ENCODE results near the gene C16orf74.
A peak's percentile ranks its signal among the peaks of the same experiment; 100 is the strongest.

Gene C16orf74

DNA sequence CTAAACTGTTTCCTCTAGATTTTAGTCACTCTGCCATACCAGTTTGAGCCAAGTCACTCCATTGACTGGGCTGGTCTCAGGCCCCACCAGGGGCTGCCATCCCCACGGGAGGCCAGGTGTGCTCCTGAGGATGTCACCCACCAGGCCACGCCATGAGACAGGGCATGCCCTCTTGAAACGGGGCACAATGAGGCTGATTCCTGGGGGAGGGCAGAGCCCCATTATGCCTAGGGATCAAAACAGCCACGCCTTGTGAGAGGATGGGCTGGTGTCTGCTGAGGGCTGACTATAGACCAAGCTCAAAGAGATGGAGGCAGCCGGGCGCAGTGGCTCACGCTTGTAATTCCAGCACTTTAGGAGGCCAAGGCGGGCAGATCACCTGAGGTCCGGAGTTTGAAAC is 83.6 kb downstream of the C16orf74 start:
- H3K9me3 Mint-ChIP-seq, result no peaks in the 10 kb centered on the region
- H3K27me3 Mint-ChIP-seq, result no peaks in the 10 kb centered on the region
- no peak overlapping the region for H3K27ac Mint-ChIP-seq
- peaks cover 27% of the 10 kb centered on the region for H3K36me3 Mint-ChIP-seq
- no peak overlapping the region for H3K4me3 Mint-ChIP-seq
- no peak for DNase-seq
- CTCF ChIA-PET, result interaction anchor here (0.9 kb wide), 1 partner anchor 9 kb away, joined by 3 read pairs; no protein-coding TSS in a partner anchor
- no peaks in the 10 kb centered on the region for H3K4me1 Mint-ChIP-seq

DNA sequence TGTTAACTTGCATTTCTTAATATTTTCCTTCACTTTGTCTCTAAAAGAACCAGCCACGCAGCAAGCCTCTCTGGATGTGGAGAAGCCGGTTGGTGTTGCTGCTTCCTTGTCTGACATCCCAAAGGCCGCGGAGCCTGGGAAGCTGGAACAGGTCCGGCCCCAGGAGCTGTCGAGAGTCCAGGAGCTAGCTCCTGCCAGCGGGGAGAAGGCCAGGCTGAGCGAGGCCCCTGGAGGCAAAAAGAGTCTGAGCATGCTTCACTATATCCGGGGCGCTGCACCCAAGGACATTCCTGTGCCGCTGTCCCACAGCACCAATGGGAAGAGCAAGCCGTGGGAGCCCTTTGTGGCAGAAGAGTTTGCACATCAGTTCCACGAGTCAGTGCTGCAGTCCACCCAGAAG is 85.0 kb downstream of the C16orf74 start:
- CTCF ChIA-PET, result interaction anchor here (1.2 kb wide), 1 partner anchor 53 kb away, joined by 3 read pairs; no protein-coding TSS in a partner anchor
- H3K36me3 Mint-ChIP-seq, result peaks cover 26% of the 10 kb centered on the region
- no peaks in the 10 kb centered on the region for H3K9me3 Mint-ChIP-seq
- H3K27ac Mint-ChIP-seq, result peak overlapping the region; percentile 24
- no peaks in the 10 kb centered on the region for H3K27me3 Mint-ChIP-seq
- no peaks in the 10 kb centered on the region for H3K4me1 Mint-ChIP-seq
- no peak for DNase-seq
- no peak overlapping the region for H3K4me3 Mint-ChIP-seq

DNA sequence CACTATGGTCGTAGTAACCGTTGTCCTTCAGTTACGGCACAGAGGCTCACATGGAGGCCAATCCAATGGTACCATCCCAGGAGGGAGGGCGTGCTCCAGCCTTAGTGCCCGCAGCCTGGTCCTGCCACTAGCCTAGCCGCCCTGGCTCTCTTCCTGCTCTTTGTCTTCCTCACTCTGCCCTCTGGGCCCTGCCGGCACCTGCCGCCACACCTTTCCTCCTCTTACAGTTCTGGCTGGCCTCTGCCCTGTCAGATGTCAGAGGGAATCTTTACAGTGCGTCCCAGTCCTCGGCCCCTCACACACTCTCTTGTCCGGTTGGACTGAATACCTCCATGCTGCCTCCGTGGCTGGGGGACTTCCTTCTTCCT is 85.5 kb downstream of the C16orf74 start:
- Mint-ChIP-seq H3K4me3 (no peak overlapping the region), H3K27ac (no peak overlapping the region), H3K27me3 (no peaks in the 10 kb centered on the region), H3K4me1 (no peaks in the 10 kb centered on the region), H3K36me3 (peaks cover 21% of the 10 kb centered on the region), H3K9me3 (no peaks in the 10 kb centered on the region)
- CTCF ChIA-PET, result interaction anchor here (1.2 kb wide), 1 partner anchor 54 kb away, joined by 3 read pairs; no protein-coding TSS in a partner anchor
- no peak for DNase-seq

DNA sequence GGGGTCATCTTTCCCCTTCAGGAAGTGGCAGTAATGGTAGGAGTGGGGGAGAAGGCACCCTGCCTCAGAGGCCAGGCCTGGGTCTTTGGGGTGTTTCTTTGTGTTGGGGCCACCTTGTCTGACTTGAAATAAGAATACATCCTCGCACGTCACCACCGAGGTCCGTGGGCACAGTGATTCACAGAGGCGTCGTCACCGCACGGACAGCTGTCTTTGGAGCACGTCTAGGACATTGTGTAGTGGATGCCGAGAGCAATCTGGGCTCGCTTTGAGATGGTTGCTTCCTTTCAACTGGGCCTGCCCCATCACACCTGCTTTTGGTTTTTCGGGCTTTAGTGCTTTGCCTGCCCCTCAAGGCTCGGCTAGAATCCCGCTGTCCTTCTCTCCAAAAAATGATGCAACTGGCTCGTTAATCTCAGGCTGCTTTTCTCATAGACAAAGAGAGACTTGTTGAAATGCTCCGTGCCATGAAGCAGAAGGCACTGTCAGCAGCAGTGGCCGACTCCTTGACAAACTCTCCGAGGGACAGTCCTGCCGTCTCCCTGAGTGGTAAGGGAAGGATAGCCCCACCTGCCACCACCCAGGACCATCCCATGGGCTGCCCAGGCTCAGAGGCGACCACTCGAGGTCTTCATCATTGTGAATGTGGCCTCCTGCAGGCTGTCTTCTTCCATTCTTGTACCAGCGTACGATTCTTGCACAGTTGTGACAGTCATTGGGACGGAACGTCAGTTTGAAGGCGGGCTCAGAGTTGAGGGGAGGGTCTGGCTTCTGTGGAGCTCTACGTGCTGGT is 86.1 kb downstream of the C16orf74 start:
- Mint-ChIP-seq H3K9me3 (no peaks in the 10 kb centered on the region), H3K36me3 (peaks cover 18% of the 10 kb centered on the region), H3K27ac (peak overlapping the region; percentile 37), H3K4me3 (no peak overlapping the region), H3K4me1 (no peaks in the 10 kb centered on the region), H3K27me3 (no peaks in the 10 kb centered on the region)
- DNase-seq, result no peak
- CTCF ChIA-PET, result no interaction called here

DNA sequence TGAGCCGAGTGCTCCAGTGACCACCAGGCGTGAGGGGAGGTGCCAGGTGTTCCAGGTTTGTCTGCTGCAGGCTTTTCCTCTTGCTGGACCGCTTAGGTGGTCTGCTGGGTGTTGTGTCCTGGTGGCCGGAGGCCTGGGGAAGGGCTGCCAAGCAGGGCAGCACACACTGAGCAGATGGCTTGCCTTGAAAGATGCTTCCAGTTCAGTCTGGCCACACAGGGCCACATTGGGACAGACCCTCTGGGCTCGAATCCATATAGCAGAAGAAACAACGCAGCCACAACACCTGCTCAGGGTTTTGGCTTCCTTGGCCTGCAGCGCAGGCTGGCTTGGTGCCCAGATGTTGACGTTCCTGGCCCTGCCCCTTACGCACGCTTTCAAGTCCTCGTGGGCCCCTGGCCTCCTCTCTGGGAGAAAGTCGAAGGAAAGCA is 87.0 kb downstream of the C16orf74 start:
- peaks cover 12% of the 10 kb centered on the region for H3K36me3 Mint-ChIP-seq
- no peak overlapping the region for H3K27ac Mint-ChIP-seq
- H3K4me1 Mint-ChIP-seq, result no peaks in the 10 kb centered on the region
- no peaks in the 10 kb centered on the region for H3K27me3 Mint-ChIP-seq
- no peaks in the 10 kb centered on the region for H3K9me3 Mint-ChIP-seq
- H3K4me3 Mint-ChIP-seq, result no peak overlapping the region
- CTCF ChIA-PET, result no interaction called here
- DNase-seq, result no peak

DNA sequence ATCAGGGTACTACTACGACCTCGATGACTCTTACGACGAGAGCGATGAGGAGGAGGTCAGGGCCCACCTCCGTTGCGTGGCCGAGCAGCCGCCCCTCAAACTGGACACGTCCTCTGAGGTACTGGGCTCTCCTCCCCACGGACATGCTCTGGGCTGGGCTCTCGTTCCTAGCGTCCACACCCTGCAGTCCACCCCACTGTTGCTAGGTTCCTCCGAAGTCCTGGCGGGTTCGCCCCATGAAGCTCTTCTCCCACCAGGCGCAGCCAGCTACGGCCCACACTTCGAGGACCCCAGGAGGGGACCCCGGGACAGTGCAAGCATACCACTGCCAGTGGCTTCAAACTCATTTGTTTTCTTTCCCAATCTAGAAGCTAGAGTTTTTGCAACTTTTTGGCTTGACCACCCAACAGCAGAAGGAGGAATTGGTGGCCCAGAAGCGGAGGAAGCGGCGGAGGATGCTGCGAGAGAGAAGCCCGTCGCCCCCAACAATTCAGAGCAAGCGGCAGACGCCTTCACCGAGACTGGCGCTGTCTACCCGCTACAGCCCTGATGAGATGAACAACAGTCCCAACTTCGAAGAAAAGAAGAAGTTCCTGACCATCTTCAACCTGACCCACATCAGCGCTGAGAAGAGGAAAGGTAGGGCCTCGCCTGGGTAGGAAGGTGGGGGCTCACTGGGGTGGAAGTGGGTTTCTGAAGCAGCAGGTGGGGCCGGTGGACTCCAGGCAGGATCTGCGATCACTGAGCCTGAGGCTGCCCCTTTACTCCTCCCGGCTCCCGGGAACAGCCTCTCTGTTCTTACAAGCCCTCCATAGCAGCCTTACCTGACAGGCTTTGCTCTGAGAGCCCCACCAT is 87.7 kb downstream of the C16orf74 start:
- Mint-ChIP-seq H3K27me3 (no peaks in the 10 kb centered on the region), H3K4me1 (no peaks in the 10 kb centered on the region), H3K4me3 (no peak overlapping the region), H3K9me3 (no peaks in the 10 kb centered on the region), H3K36me3 (peaks cover 12% of the 10 kb centered on the region), H3K27ac (no peak overlapping the region)
- DNase-seq, result no peak
- CTCF ChIA-PET, result no interaction called here

DNA sequence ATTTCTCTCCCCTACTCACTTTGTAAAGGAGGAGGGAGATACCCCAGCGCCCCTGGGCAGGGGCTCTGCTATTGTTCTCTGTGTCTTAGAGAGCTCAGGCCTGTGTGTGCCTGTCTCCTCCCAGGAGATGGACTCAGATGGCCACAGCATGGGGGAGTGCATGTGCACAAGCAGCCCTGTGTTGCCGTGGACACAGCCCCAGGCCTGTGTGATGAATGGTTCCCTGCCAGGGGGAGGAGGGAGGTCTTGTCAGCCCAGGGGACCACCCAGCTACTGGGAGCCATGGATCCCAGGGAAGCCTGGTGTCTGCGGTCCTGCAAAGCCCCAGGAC is 88.4 kb downstream of the C16orf74 start:
- no peak for DNase-seq
- CTCF ChIA-PET, result no interaction called here
- Mint-ChIP-seq H3K4me3 (no peak overlapping the region), H3K27ac (no peak overlapping the region), H3K4me1 (no peaks in the 10 kb centered on the region), H3K36me3 (peaks cover 9% of the 10 kb centered on the region), H3K27me3 (no peaks in the 10 kb centered on the region), H3K9me3 (no peaks in the 10 kb centered on the region)

DNA sequence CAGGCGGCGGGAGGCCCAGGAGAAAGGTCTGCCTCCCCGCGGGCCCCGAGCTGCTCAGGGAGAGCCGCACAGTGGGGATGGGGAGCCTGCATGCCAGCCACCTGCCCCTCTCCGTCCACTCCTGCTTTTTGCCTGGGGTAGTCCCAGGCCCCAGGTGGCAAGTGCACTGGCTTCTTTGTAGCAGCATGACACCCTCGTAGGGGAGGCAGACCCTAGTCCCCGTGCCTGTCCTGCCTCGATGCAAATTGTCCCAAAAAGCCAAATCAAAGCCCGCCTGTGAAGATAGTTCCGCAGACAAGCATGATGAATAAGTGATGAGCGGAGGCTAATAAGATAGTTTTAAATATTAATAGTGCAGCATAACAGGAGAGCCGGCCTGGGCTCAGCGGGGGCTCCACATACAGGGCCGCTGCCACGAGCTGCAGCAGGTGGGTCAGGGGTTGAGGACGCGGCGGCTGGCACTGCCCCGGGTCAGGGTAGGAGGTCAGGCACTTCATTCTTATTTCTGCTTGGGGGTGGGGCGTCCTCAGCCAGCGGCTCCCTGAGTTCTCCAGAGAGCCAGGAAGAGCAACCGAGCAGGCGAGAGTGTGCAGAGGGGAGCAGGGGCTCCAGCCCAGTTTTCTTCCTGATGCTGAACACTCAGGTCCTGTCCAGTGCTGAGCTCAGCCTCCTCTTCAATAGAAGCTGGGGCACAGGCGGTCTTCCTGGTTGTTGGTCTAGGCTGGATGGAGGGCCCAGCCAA is 89.0 kb downstream of the C16orf74 start:
- Mint-ChIP-seq H3K27me3 (no peaks in the 10 kb centered on the region), H3K36me3 (peaks cover 8% of the 10 kb centered on the region), H3K4me3 (no peak overlapping the region), H3K27ac (no peak overlapping the region), H3K9me3 (no peaks in the 10 kb centered on the region), H3K4me1 (no peaks in the 10 kb centered on the region)
- CTCF ChIA-PET, result interaction anchor here (4.7 kb wide), 1 partner anchor 55 kb away, joined by 44 read pairs; no protein-coding TSS in a partner anchor
- no peak for DNase-seq

DNA sequence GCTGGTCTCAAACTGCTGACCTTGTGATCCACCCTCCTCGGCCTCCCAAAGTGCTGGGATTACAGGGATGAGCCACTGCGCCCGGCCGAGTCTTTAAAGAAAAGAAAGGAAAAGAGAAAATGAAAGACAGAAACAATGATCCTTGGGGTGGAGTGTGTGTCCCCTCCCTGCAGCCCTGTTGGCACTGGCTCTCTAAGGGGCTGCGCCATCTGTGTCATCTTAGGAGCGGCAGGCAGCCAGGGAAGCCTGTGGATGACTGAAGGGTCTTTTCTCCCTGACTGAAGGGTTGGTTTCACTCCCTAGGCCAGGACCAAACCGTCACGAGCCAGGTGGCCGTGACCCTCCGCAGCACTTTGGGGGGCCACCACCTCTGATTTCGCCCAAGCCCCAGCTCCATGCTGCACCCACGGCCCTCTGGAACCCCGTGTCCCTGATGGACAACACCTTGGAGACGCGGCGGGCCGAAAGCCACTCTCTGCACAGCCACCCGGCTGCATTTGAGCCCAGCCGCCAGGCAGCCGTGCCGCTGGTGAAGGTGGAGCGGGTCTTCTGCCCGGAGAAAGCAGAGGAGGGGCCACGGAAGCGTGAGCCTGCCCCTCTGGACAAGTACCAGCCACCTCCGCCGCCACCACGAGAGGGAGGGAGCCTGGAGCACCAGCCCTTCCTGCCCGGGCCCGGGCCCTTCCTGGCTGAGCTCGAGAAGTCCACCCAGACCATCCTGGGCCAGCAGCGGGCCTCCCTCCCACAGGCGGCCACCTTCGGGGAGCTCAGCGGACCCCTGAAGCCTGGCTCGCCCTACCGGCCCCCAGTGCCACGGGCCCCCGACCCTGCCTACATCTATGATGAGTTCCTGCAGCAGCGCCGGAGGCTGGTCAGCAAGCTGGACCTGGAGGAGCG is 89.8 kb downstream of the C16orf74 start:
- Mint-ChIP-seq H3K27ac (no peak overlapping the region), H3K36me3 (peaks cover 11% of the 10 kb centered on the region), H3K27me3 (no peaks in the 10 kb centered on the region), H3K9me3 (no peaks in the 10 kb centered on the region), H3K4me1 (no peaks in the 10 kb centered on the region), H3K4me3 (no peak overlapping the region)
- CTCF ChIA-PET, result interaction anchor here (0.9 to 4.7 kb wide), 3 partner anchors 14 to 56 kb away, joined by 3 to 44 read pairs (median 4); no protein-coding TSS in a partner anchor
- no peak for DNase-seq

DNA sequence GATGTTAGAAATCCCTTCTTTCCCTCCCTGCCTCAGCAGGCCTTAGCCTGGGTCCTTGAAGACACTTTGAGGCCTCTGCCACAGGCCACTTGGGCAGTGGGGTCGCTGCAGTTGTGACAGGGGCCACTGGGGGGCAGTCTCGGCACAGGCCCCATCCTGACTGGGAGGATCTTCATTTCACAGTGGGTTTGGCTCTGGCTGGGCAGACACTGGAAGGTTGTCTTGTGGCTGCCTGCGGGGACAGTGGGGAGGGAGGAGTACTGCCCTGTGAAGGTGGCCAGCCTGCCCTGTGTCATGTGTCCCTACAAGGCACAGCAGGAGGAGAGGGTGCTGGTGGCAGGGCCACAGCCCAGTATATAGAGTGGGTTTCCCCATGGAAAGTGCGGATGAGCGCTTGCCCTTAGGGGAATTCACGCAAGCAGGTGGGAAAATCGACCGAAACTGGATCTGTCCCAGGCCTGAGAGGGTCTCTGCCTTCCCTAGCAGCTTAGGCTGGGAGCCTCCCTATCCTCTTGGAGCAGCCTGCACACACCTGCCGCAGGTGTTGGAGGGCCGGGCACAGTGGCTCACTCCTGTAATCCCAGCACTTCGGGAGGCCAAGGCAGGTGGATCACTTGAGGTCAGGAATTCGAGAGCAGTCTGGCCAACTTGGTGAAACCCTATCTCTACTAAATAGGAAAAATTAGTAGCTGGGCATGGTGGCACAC is 90.9 kb downstream of the C16orf74 start:
- no peak overlapping the region for H3K4me3 Mint-ChIP-seq
- H3K36me3 Mint-ChIP-seq, result peaks cover 9% of the 10 kb centered on the region
- CTCF ChIA-PET, result interaction anchor here (0.6 to 4.7 kb wide), 10 partner anchors 11 to 95 kb away, joined by 3 to 44 read pairs (median 4); no protein-coding TSS in a partner anchor
- peak overlapping the region; percentile 19 for H3K27ac Mint-ChIP-seq
- H3K9me3 Mint-ChIP-seq, result no peaks in the 10 kb centered on the region
- DNase-seq, result peak; percentile 80
- H3K27me3 Mint-ChIP-seq, result no peaks in the 10 kb centered on the region
- H3K4me1 Mint-ChIP-seq, result no peaks in the 10 kb centered on the region

DNA sequence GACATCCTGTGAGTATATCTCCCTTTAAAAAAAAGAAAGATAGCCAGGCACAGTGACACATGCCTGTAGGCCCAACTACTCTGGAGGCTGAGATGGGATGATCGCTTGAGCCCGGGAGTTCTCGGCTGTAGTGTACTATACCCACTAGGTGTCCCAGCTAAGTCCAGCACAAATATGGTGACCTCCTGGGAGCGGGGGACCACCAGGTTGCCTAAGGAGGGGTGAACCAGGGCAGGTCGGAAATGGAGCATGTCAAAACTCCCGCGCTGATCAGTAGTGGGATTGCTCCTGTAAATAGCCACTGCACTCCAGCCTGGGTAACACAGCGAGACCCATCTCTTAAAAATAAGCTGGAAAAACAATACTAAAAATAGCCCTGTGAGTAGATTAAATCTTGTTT is 91.6 kb downstream of the C16orf74 start:
- H3K4me3 Mint-ChIP-seq, result no peak overlapping the region
- no peaks in the 10 kb centered on the region for H3K9me3 Mint-ChIP-seq
- CTCF ChIA-PET, result interaction anchor here (0.6 to 4.7 kb wide), 11 partner anchors 10 to 102 kb away, joined by 3 to 44 read pairs (median 5); no protein-coding TSS in a partner anchor
- no peaks in the 10 kb centered on the region for H3K27me3 Mint-ChIP-seq
- peak overlapping the region; percentile 19 for H3K27ac Mint-ChIP-seq
- H3K4me1 Mint-ChIP-seq, result no peaks in the 10 kb centered on the region
- no peak for DNase-seq
- H3K36me3 Mint-ChIP-seq, result peaks cover 5% of the 10 kb centered on the region

DNA sequence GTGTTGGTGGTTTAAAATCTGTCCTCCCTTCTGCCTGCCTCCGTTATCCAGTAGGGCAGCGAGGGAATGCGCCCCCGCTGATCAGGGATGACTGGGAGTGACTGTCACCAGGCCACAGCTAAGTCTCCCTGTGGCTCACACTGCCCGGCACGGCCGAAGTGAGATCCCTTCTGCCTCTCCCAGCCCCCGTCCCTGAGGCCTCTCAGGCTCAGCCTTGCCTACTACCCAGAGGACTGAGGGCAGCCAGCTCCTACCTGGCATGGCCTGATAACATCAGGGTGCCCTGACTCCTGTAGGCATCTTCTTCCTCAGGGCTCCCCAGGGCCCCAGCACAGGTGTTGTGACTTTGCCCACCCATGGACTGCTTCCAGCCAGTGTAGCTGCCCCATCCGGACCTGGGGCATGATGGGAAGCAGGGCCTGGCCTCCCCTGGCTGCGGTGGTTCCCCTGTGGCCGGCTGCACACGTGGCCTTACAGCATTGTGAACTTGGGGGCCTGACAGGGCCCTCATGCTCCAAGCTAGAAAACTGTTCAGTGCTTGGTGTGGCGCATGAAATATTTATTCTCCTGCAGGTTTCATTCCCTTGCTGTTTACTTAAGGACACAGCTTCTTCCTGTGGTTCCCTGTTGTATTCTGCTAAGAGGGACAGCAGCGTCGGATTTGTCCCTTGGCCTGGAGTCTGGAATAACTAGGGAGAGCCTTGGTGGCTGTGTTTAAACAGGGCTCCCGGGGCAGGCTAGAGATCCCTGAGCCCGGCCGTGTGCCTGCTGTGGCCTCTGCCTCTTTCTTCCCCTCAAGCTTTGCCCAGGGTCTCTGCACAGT is 92.2 kb downstream of the C16orf74 start:
- H3K27me3 Mint-ChIP-seq, result no peaks in the 10 kb centered on the region
- DNase-seq, result no peak
- H3K4me1 Mint-ChIP-seq, result no peaks in the 10 kb centered on the region
- CTCF ChIA-PET, result interaction anchor here (0.6 to 4.7 kb wide), 14 partner anchors 8 to 103 kb away, joined by 3 to 44 read pairs (median 4); no protein-coding TSS in a partner anchor
- no peak overlapping the region for H3K4me3 Mint-ChIP-seq
- H3K36me3 Mint-ChIP-seq, result peaks cover 4% of the 10 kb centered on the region
- H3K27ac Mint-ChIP-seq, result no peak overlapping the region
- no peaks in the 10 kb centered on the region for H3K9me3 Mint-ChIP-seq
